ENCODE measurements around the gene MED13L.

The MED13L gene

DNA sequence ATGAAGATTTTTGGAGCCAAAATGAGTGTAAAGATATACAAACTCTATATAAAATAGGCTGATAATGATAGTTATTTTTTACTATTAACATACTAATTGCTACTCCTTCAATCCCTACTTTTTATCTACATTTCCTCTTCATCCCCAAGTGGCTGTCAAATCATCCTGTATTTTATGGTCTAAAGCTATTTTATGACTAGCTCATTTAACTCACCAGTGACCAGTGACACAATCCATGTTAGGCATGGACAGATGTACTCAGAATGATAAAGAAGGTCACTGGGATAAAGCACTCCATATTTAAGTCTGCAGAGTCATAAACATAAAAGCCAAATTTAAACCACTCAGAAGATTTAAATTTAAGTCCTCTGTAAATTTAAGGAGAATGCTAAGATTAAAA lies 183.0 kb downstream of the MED13L start:
- TF ChIP-seq, protein P1, sequence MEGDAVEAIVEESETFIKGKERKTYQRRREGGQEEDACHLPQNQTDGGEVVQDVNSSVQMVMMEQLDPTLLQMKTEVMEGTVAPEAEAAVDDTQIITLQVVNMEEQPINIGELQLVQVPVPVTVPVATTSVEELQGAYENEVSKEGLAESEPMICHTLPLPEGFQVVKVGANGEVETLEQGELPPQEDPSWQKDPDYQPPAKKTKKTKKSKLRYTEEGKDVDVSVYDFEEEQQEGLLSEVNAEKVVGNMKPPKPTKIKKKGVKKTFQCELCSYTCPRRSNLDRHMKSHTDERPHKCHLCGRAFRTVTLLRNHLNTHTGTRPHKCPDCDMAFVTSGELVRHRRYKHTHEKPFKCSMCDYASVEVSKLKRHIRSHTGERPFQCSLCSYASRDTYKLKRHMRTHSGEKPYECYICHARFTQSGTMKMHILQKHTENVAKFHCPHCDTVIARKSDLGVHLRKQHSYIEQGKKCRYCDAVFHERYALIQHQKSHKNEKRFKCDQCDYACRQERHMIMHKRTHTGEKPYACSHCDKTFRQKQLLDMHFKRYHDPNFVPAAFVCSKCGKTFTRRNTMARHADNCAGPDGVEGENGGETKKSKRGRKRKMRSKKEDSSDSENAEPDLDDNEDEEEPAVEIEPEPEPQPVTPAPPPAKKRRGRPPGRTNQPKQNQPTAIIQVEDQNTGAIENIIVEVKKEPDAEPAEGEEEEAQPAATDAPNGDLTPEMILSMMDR (IDR thresholded peaks at IDR 0.05; ENCODE audit: insufficient read depth, missing control alignments) = no peak
- DNase-seq (ENCODE audit: insufficient read length, low spot score) = no peak
- FAIRE-seq = no peak

GRCh38 chr12:116093915-116094314 lies 183.6 kb downstream of the MED13L start:
- FAIRE-seq (no peak), DNase-seq (ENCODE audit: insufficient read length, low spot score) (no peak)
- TF ChIP-seq, protein P1 (IDR thresholded peaks at IDR 0.05; ENCODE audit: insufficient read depth, missing control alignments) = no peak

DNA sequence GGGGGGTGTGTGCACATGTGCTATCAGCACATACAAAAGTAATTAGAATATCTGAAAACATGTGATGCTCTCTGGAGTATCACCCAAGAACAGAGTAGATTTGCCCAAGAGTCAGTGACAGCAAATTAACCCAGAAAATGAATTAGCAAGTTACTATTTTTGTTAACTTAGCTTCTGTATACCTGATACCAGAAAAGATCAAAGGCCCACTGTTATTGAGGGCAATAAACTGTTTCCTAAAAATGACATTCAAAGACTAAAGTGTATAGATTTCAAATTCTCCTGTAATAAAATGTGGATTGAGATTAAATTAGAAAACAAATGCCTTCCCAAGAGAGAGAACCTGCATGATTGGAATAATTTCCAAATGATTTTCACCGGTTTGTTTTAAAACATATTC lies 184.7 kb downstream of the MED13L start:
- TF ChIP-seq, protein P1 (IDR thresholded peaks at IDR 0.05; ENCODE audit: insufficient read depth, missing control alignments) = no peak
- no peak for FAIRE-seq
- no peak for DNase-seq (ENCODE audit: insufficient read length, low spot score)

- FAIRE-seq = no peak
- TF ChIP-seq, protein P1 (IDR thresholded peaks at IDR 0.05; ENCODE audit: insufficient read depth, missing control alignments) = no peak
- no peak for DNase-seq (ENCODE audit: insufficient read length, low spot score)
Observed at GRCh38 chr12:116092162-116092561, 185.3 kb downstream of the MED13L start.

DNA sequence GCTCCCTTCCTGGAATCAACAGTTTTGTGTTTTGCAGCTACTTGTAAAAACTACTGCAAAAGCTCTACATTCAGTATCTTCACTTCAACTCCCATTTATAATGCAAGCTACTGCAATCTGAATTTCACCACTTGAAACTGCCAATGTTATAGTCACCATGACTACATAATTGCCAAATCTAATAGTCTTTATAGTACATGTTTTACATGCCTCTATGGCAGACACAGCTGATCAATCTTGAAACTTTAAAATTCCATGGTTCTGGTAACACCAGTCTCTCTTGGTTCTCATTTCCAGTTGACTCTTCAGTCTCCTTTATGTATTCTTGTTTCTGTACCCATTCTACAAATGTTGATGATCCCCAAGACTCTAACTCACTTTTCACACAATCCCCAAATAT lies 185.9 kb downstream of the MED13L start:
- no peak for FAIRE-seq
- DNase-seq (ENCODE audit: insufficient read length, low spot score) = no peak
- TF ChIP-seq, protein P1 (IDR thresholded peaks at IDR 0.05; ENCODE audit: insufficient read depth, missing control alignments) = no peak

- DNase-seq (ENCODE audit: insufficient read length, low spot score) (no peak), FAIRE-seq (no peak)
- TF ChIP-seq, protein P1 (IDR thresholded peaks at IDR 0.05; ENCODE audit: insufficient read depth, missing control alignments) = no peak
Observed at GRCh38 chr12:116090516-116090915, 187.0 kb downstream of the MED13L start.

GRCh38 chr12:116089080-116089479 lies 188.4 kb downstream of the MED13L start:
- FAIRE-seq = no peak
- DNase-seq (ENCODE audit: insufficient read length, low spot score) = no peak

More at GRCh38 chr12:116089080-116089479, 188.4 kb downstream of the MED13L start:
- TF ChIP-seq, protein P1 (IDR thresholded peaks at IDR 0.05; ENCODE audit: insufficient read depth, missing control alignments) = no peak
